Lower leg skin (tissue), 3 donors: Measurements from ENCODE around the gene CACNA1G.

ENCODE experiments used
- CTCF ChIP-seq, 3 donors: fragments of 450-650 bp; IDR thresholded peaks; one replicate each; pipeline ENCODE4 v1.5.1; 2016; ENCODE audit warnings: antibody characterized with exemption in 3 of 3, mild to moderate bottlenecking in 3 of 3, moderate library complexity in 2 of 3
- POLR2A ChIP-seq, 2 donors: fragments of 450-650 bp; IDR thresholded peaks; one replicate each; pipeline ENCODE4 v1.6.1; 2016 to 2017; ENCODE audit warnings: antibody characterized with exemption in 2 of 2, mild to moderate bottlenecking in 1 of 2, moderate library complexity in 1 of 2

DNA sequence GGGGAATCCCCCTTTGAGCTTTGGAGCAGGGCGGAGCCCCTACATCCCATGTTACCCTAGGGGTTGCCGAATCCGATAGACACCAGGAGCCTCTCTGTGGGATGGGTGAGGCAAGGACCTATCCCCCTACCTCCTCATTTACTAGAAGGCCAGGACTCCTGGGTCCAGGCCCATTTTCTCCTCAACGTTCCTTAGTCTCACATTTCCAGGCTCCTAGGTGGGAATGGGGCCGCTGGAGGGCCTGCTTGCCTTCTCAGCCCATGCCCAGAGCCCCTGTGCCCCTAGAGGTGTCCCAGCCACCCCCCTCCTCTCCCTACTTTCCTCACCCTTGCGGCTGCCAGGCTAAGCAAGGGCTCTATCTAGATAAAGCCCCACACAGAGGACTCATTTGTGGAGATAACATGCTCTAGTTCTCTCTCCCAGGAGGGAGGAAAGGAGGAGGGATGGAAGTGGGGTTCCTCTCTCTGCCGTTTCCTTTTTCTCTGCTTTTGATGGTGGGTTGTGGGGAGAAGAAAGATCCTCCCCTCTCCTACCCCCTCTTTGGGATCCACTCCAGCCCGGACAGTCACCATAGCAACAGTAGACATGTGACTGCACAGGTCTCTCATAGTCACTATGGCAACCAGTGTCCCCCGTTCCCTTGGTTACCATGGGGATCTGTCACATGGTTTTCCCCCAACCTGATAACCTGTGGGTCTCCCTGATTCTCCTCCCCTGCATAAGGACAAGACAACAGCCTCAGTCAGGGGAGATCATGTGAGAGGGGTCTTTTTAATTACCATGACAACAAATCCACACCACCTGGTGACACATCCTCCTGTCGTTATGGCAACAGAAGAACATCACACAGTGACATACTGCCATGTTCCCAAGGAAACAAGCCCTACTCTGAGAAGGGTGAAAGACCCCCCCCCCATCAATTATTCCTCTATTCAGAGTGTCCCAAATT lies 5.2 kb downstream of the CACNA1G start:
- TF ChIP-seq CTCF (IDR thresholded peaks at IDR 0.05) (no peak), POLR2A (IDR thresholded peaks at IDR 0.05) (no peak)
